HCT116 (cell line): Measurements from ENCODE around the gene SEC14L1. TPM values are rescaled to one million over a fixed set of nuclear protein-coding genes. Genes with fewer than 3 reads are reported as not detected.

Experiments used
- ATAC-seq: fragments of 200-7000 bp; cut with Tn5 transposase; 2 replicates; pipeline ENCODE4 v1.9.1; 2020; ENCODE audit warnings: mild to moderate bottlenecking, moderate library complexity
- BruUV-seq: library from RNA; stranded (reverse); fragments of 400-500 nt; replicated peaks from 2 replicates; lab custom pipeline; 2021; lab: Mats Ljungman, UMichigan
- CTCF ChIA-PET: fragments of 300-600 bp; sonication (Branson Sonifier 250); formaldehyde crosslinking; loops from one replicate; lab custom pipeline; 2021; ENCODE audit warnings: antibody characterized with exemption; lab: Charles Lee
- POLR2A ChIA-PET: fragments of 300-600, 350-600 bp; sonication (Branson Sonifier 250); formaldehyde crosslinking; loops from one replicate; lab custom pipeline; 2021; ENCODE audit warnings: antibody characterized with exemption; lab: Charles Lee
- RAD21 ChIA-PET, 2 experiments: fragments of 300-600 bp; sonication (Branson Sonifier 250); formaldehyde crosslinking; loops; one replicate each; lab custom pipeline; 2023; ENCODE audit warnings: low total read pairs in 2 of 2; ENCODE audit not compliant: uncharacterized antibody in 2 of 2, unreplicated experiment in 2 of 2, low non-redundant PET in 1 of 2; lab: Charles Lee
- DNase-seq: peaks from one replicate; pipeline ENCODE4 v3.0.0-alpha.2; 2010; ENCODE audit warnings: low read depth, low spot score
- H2AFZ ChIP-seq: fragments of 200-600 bp; shearing (Covaris generic), sonication (generic); 2 replicates; pipeline ENCODE4 v1.6.1; 2017; ENCODE audit warnings: low read depth, mixed run types, mixed read lengths, antibody characterized with exemption, low read length; ENCODE audit not compliant: poor library complexity, severe bottlenecking
- H3K27ac ChIP-seq: 2 replicates; pipeline ENCODE4 v1.5.1; 2012; ENCODE audit warnings: low read depth, low read length
- H3K27me3 ChIP-seq: fragments of 200-600 bp; sonication (generic); 2 replicates; pipeline ENCODE4 v1.6.1; 2016; ENCODE audit warnings: mixed run types, low read length, mixed read lengths; ENCODE audit not compliant: insufficient read depth
- H3K36me3 ChIP-seq, 2 experiments: fragments of 200-500 bp in 1 of 2; fragments of 200-600 bp in 1 of 2; sonication (Bioruptor generic) in 1 of 2; sonication (generic) in 1 of 2; 2 replicates each; pipeline versions ENCODE4 v1.5.1 to v1.6.1; 2014 to 2016; ENCODE audit warnings: low read length in 2 of 2, inconsistent platforms in 1 of 2, mixed read lengths in 1 of 2, mixed run types in 1 of 2; ENCODE audit not compliant: insufficient read depth in 2 of 2, control insufficient read depth in 1 of 2
- H3K4me1 ChIP-seq, 2 experiments: fragments of 200-600 bp in 1 of 2; sonication (generic) in 1 of 2; 2 replicates each; pipeline versions ENCODE4 v1.5.1 to v1.6.1; 2012 to 2017; ENCODE audit warnings: low read length in 2 of 2, inconsistent platforms in 1 of 2, mild to moderate bottlenecking in 1 of 2, mixed read lengths in 1 of 2, mixed run types in 1 of 2, moderate library complexity in 1 of 2; ENCODE audit not compliant: insufficient read depth in 2 of 2, control insufficient read depth in 1 of 2
- H3K4me2 ChIP-seq: fragments of 200-600 bp; sonication (generic); 2 replicates; pipeline ENCODE4 v1.6.1; 2017; ENCODE audit warnings: mixed run types, low read length, mixed read lengths
- H3K4me3 ChIP-seq, 2 experiments: fragments of 200-600 bp in 1 of 2; sonication (generic) in 1 of 2; replicated peaks in 1 of 2; 2 replicates each; pipeline ENCODE4 v1.5.1; 2011 to 2016; ENCODE audit warnings: low read length in 2 of 2, control low read depth in 1 of 2, low read depth in 1 of 2, mild to moderate bottlenecking in 1 of 2, mixed read lengths in 1 of 2, mixed run types in 1 of 2
- H3K79me2 ChIP-seq: fragments of 200-600 bp; sonication (generic); 2 replicates; pipeline ENCODE4 v1.6.1; 2017; ENCODE audit warnings: mild to moderate bottlenecking, mixed run types, low read length, moderate library complexity, mixed read lengths; ENCODE audit not compliant: insufficient read depth
- H3K9ac ChIP-seq: fragments of 200-600 bp; sonication (generic); 2 replicates; pipeline ENCODE4 v1.6.1; 2016; ENCODE audit warnings: low read length, mixed read lengths
- H3K9me2 ChIP-seq: fragments of 200-600 bp; sonication (generic), shearing (Covaris generic); 2 replicates; pipeline ENCODE4 v1.6.1; 2017; ENCODE audit warnings: mixed run types, mild to moderate bottlenecking, moderate library complexity; ENCODE audit not compliant: insufficient read depth
- H3K9me3 ChIP-seq, 2 experiments: fragments of 200-500 bp in 1 of 2; fragments of 200-600 bp in 1 of 2; sonication (Bioruptor generic) in 1 of 2; sonication (generic) in 1 of 2; 2 replicates each; pipeline ENCODE4 v1.6.1; 2014 to 2017; ENCODE audit warnings: low read length in 2 of 2, mixed read lengths in 2 of 2, inconsistent platforms in 1 of 2, low read depth in 1 of 2, mild to moderate bottlenecking in 1 of 2, mixed run types in 1 of 2, moderate library complexity in 1 of 2; ENCODE audit not compliant: control insufficient read depth in 1 of 2, insufficient read depth in 1 of 2
- H4K20me1 ChIP-seq: fragments of 200-600 bp; sonication (generic), shearing (Covaris generic); 2 replicates; pipeline ENCODE4 v1.6.1; 2017; ENCODE audit warnings: mixed run types, mild to moderate bottlenecking, moderate library complexity; ENCODE audit not compliant: insufficient read depth
- CBX3 ChIP-seq: IDR thresholded peaks from 2 replicates; pipeline ENCODE4 v1.6.1; 2012; ENCODE audit warnings: low read depth
- ELF1 ChIP-seq: IDR thresholded peaks from 2 replicates; pipeline ENCODE4 v1.6.1; 2012; ENCODE audit warnings: low read depth, borderline replicate concordance
- EZH2 ChIP-seq: fragments of 200-600 bp; sonication (generic); IDR thresholded peaks from 2 replicates; pipeline ENCODE4 v1.6.1; 2017; ENCODE audit warnings: antibody characterized with exemption, mixed run types
- FOSL1 ChIP-seq: IDR thresholded peaks from 2 replicates; pipeline ENCODE4 v1.6.1; 2012; ENCODE audit warnings: low read depth
- POLR2A ChIP-seq: IDR thresholded peaks from 2 replicates; pipeline ENCODE4 v1.7.0; 2011; ENCODE audit warnings: borderline replicate concordance; ENCODE audit not compliant: insufficient read depth, insufficient read length; ENCODE audit errors: extremely low read depth
- RAD21 ChIP-seq: IDR thresholded peaks from 2 replicates; pipeline ENCODE4 v1.6.1; 2012; ENCODE audit warnings: low read depth, mild to moderate bottlenecking
- SP1 ChIP-seq: IDR thresholded peaks from 2 replicates; pipeline ENCODE4 v1.6.1; 2012; ENCODE audit warnings: low read depth
- SRF ChIP-seq: IDR thresholded peaks from 2 replicates; pipeline ENCODE4 v1.6.1; 2012; ENCODE audit warnings: low read depth
- ZBTB33 ChIP-seq: IDR thresholded peaks from 2 replicates; pipeline ENCODE4 v1.6.1; 2011; ENCODE audit warnings: mild to moderate bottlenecking, low read length, moderate library complexity; ENCODE audit not compliant: insufficient replicate concordance; ENCODE audit errors: extremely low read depth
- ZFX ChIP-seq: fragments of 450-650 bp; IDR thresholded peaks from 2 replicates; pipeline ENCODE4 v1.6.1; 2017
- intact Hi-C: fragments of 100-400 bp; cut with micrococcal nuclease; formaldehyde crosslinking; loops from 2 replicates; pipeline ENCODE4 v1.10.0; 2022
- total RNA-seq: library from RNA; stranded (reverse); gene quantifications from one replicate; pipeline ENCODE4 v1.2.1, GENCODE V29; 2021; ENCODE audit not compliant: unreplicated experiment

SEC14L1 gene
- total RNA-seq, 1 experiment from 2014 or later = 59.7 TPM

GRCh38 chr17:77099997-77100396 lies 40.8 kb upstream of the SEC14L1 start:
- POLR2A ChIA-PET = no interaction called here
- Histone ChIP-seq H3K9ac (no peak overlapping the region), H3K36me3 (peaks cover 15 to 30% of the 10 kb centered on the region in 2 experiments; a peak in 3 of 4 replicates), H3K9me2 (no peaks in the 10 kb centered on the region), H2AFZ (no peak overlapping the region), H3K27me3 (no peaks in the 10 kb centered on the region), H3K79me2 (peaks cover 20% of the 10 kb centered on the region), H3K4me2 (no peak overlapping the region), H3K27ac (no peak overlapping the region), H3K9me3 (no peaks in the 10 kb centered on the region), H3K4me1 (peaks cover 6 to 19% of the 10 kb centered on the region in 2 experiments; a peak in 2 of 4 replicates), H3K4me3 (no peak overlapping the region), H4K20me1 (no peaks in the 10 kb centered on the region; the same call in 1 of the 2 replicates)
- no peak for TF ChIP-seq RAD21
- TF ChIP-seq CBX3 = no peak
- TF ChIP-seq ZFX = no peak
- TF ChIP-seq SRF = no peak
- TF ChIP-seq ZBTB33 = no peak
- no peak for TF ChIP-seq EZH2
- TF ChIP-seq POLR2A = no peak
- TF ChIP-seq ELF1 = no peak
- no peak for TF ChIP-seq FOSL1
- no peak for TF ChIP-seq SP1
- CTCF ChIA-PET = no interaction called here
- DNase-seq (no peak), ATAC-seq (no peak)
- intact Hi-C loops = no loop called here
- no TSS peak for BruUV-seq
- RAD21 ChIA-PET = no interaction called here
